Measurements from ENCODE around the gene PICK1. TPM values are rescaled to one million over a fixed set of nuclear protein-coding genes. Genes with fewer than 3 reads are reported as not detected.

PICK1 gene
- total RNA-seq, 1 donor from 2014 or later: 21.1 TPM

GRCh38 chr22:38104084-38104483 lies 46.9 kb downstream of the PICK1 start:
- Histone ChIP-seq H3K36me3 (no peaks in the 10 kb centered on the region), H3K4me1 (no peaks in the 10 kb centered on the region), H3K4me3 (no peak overlapping the region), H3K9me3 (no peaks in the 10 kb centered on the region), H3K27ac (no peak overlapping the region), H3K27me3 (no peaks in the 10 kb centered on the region)
- intact Hi-C loops (cut with DNase I): no loop called here
- no peak for DNase-seq (ENCODE audit: extremely low spot score in 2 of 2)
- TF ChIP-seq POLR2AphosphoS5 (IDR thresholded peaks at IDR 0.05; ENCODE audit: insufficient read depth in 1 of 2, low read depth in 1 of 2) (no peak), CTCF (IDR thresholded peaks at IDR 0.05) (no peak), POLR2A (IDR thresholded peaks at IDR 0.05) (no peak)

- Histone ChIP-seq H3K27ac (no peak overlapping the region), H3K9me3 (no peaks in the 10 kb centered on the region), H3K4me1 (no peaks in the 10 kb centered on the region), H3K36me3 (no peaks in the 10 kb centered on the region), H3K27me3 (no peaks in the 10 kb centered on the region), H3K4me3 (no peak overlapping the region)
- TF ChIP-seq POLR2A (IDR thresholded peaks at IDR 0.05): no peak
- no peak for TF ChIP-seq CTCF (IDR thresholded peaks at IDR 0.05)
- no peak for TF ChIP-seq POLR2AphosphoS5 (IDR thresholded peaks at IDR 0.05; ENCODE audit: insufficient read depth in 1 of 2, low read depth in 1 of 2)
- DNase-seq (ENCODE audit: extremely low spot score in 2 of 2): no peak
- intact Hi-C loops (cut with DNase I): no loop called here
These were observed 49.8 kb downstream of the PICK1 start for GRCh38 chr22:38106814-38107578.

GRCh38 chr22:38107692-38108515 lies 50.7 kb downstream of the PICK1 start:
- Histone ChIP-seq H3K36me3 (no peaks in the 10 kb centered on the region), H3K27me3 (no peaks in the 10 kb centered on the region), H3K4me1 (no peaks in the 10 kb centered on the region), H3K4me3 (no peak overlapping the region), H3K27ac (no peak overlapping the region), H3K9me3 (no peaks in the 10 kb centered on the region)
- intact Hi-C loops (cut with DNase I): no loop called here
- no peak for DNase-seq (ENCODE audit: extremely low spot score in 2 of 2)
- TF ChIP-seq CTCF (IDR thresholded peaks at IDR 0.05) (no peak), POLR2AphosphoS5 (IDR thresholded peaks at IDR 0.05; ENCODE audit: insufficient read depth in 1 of 2, low read depth in 1 of 2) (no peak), POLR2A (IDR thresholded peaks at IDR 0.05) (no peak)

GRCh38 chr22:38108561-38109319 lies 51.5 kb downstream of the PICK1 start:
- Histone ChIP-seq H3K9me3 (no peaks in the 10 kb centered on the region), H3K36me3 (no peaks in the 10 kb centered on the region), H3K27ac (no peak overlapping the region), H3K4me3 (no peak overlapping the region), H3K4me1 (no peaks in the 10 kb centered on the region), H3K27me3 (no peaks in the 10 kb centered on the region)
- intact Hi-C loops (cut with DNase I): no loop called here
- TF ChIP-seq POLR2AphosphoS5 (IDR thresholded peaks at IDR 0.05; ENCODE audit: insufficient read depth in 1 of 2, low read depth in 1 of 2) (no peak), POLR2A (IDR thresholded peaks at IDR 0.05) (no peak), CTCF (IDR thresholded peaks at IDR 0.05) (no peak)
- DNase-seq (ENCODE audit: extremely low spot score in 2 of 2): no peak

Data from vagina (tissue), 2 donors.